NOMO-1 treated with dmso at 0.1 percent for 144 hours (cell line): ENCODE results near the gene ANKRD24.
"Not testable (repeated sequence)": the region's sequence is repeated elsewhere in the genome, so short reads cannot be mapped to it uniquely, and the experiment has no call there.

Source experiments
- DNase-seq: peaks from one replicate; lab custom pipeline; 2025; ENCODE audit not compliant: unreplicated experiment; lab: John Stamatoyannopoulos, UW

The ANKRD24 gene

DNA sequence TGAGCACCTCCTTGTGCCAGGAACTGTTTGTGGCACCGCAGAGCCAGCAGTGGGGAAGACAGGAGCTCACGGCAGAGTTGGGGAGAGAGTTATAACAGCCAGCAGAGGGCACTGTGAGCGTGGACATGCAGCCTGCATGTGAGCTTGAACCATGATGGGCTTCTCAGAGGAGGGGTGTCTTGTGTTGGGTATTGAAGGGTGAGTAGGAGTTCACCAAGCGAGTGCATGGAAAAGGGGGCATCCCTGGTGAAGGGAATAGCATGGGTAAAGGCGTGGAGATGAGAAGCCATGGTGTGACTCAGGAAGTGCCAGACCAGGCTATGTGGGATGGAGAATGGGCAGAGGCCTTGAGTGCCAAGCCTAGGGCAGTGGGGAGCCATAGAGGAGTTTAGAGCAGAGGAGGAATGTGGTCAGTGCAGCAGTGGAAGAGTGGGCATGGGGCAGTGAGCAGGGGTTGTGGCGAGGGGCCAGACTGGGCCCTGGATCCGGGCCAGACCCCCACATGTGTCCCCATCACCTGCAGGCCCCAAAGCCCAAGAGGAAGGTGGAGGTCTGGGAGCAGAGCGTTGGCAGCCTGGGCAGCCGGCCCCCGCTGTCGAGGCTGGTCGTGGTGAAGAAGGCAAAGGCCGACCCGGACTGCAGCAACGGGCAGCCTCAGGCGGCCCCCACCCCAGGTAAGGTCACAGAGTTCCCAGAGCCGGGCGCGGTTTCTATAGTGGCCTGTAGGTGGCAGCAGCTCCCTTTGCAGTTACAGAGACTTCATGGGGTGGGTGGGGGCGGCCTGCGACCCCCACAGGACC is 84.8 kb downstream of the ANKRD24 start:
- DNase-seq, result peak; percentile 50

DNA sequence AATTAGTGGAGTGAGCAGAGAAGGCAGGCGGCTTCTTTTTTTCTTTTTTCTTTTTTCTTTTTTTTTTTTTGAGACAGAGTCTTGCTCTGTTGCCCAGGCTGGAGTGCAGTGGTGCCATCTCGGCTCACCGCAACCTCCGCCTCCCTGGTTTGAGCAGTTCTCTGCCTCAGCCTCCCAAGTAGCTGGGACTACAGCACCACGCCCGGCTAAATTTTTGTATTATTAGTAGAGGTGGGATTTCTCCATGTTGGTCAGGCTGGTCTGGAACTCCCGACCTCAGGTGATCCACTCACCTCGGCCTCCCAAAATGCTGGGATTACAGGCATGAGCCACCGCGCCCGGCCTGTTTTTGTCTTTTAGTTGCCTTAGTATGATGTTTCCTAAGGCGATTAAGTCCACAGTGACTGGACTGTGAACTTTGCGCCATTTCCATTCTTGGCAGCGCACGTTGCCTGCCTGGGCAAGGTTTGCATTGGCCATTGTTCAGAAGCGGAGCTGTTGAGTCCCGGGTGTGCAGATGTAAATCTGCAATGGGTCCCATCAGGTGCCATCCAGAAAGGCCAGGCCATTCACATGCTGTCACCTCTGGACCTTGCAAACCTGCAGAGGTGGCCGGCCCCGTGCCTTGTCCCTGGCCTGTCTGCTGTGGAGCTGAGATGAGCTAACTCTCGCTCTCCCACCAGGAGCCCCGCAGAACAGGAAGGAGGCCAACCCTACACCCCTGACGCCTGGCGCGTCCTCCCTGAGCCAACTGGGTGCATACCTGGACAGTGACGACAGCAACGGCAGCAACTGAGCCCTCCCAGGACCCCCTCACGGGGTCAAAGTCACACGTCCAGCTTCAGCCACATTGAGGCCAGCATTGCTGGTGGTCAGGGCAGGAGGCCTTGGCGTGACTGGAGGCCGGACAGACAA is 85.7 kb downstream of the ANKRD24 start:
- DNase-seq, result no peak

DNA sequence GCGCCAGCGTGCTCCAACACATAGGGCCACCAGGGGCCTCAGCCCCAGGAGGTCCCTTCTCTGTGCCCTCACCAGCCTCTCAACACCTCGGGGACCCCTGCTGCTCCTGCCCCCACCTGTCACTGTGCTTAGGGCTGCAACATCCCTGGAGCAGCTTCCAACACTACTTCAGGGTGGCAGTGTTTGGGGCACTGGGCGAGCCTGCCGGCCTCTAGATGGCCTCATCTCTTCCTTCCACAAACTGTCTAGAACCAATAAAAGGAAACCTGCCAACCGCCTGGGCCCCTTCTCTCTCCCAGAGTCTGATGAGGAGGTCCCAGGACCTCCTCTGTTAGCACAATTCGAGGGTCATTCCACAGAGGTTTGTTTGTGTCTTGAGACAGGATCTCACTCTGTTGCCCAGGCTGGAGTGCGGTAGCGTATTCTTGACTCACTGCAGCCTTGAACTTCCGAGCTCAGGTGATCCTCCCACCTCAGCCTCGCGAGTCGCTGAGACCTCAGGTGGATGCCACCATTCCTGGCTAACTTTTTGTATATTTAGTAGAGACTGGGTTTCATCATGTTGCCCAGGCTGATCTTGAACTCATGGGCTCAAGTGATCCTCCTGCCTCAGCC is 86.4 kb downstream of the ANKRD24 start:
- no peak for DNase-seq

DNA sequence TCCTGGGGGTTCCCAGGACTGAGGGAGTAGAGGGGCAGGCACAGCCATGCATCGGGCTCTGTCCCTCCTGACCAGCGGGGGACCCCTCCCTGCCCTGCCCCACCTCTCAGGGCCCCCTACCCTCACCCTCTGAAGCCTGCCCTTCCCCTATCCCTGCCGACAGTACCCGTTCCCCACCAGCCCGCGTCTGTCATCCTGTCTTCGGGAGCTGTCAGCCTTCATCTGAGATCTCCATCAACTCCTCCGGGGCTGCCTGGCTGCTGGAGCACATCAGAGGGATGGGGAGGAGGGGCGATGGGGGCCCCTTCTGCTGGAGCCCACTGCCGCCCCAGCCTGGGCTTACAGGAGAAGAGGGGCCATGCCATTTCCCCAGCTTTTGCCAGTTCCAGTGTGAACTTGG is 90.4 kb downstream of the ANKRD24 start:
- no peak for DNase-seq

DNA sequence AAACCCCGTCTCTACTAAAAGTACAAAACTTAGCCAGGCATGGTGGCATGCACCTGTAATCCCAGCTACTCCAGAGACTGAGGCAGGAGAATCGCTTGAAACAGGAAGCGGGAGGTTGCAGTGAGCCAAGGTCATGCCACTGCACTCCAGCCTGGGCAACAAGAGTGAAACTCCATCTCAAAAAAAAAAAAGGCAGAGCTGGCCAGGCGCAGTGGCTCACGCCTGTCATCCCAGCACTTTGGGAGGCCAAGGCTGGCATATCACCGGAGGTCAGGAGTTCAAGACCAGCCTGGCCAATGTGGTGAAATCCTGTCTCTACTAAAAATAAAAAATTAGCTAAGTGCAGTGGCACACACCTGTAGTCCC is 91.8 kb downstream of the ANKRD24 start:
- DNase-seq, result not testable (repeated sequence)
